NB4 (cell line): ENCODE measurements around the gene MAGI1.

Experiments
- CTCF ChIP-seq: IDR thresholded peaks from one replicate; pipeline ENCODE4 v1.5.1; 2012; ENCODE audit warnings: low read depth, low read length
- MYC ChIP-seq: IDR thresholded peaks from 2 replicates; pipeline ENCODE4 v1.6.1; 2011; ENCODE audit warnings: low read depth, low read length
- POLR2A ChIP-seq: IDR thresholded peaks from 2 replicates; pipeline ENCODE4 v1.6.1; 2011; ENCODE audit warnings: mild to moderate bottlenecking; ENCODE audit not compliant: insufficient read length; ENCODE audit errors: extremely low read depth

- TF ChIP-seq CTCF = no peak
- no peak for TF ChIP-seq POLR2A
- TF ChIP-seq MYC = no peak
Measured at GRCh38 chr3:65745306-65745705, 293.4 kb downstream of the MAGI1 start.
